Liver (tissue), 9 donors: ENCODE data around the gene SEMA5A. TPM values are rescaled to one million over a fixed set of nuclear protein-coding genes. Genes with fewer than 3 reads are reported as not detected.

Experiments used
- DNase-seq: peaks from one replicate; pipeline ENCODE4 v3.0.0-alpha.2; 2017; ENCODE audit warnings: low spot score
- H3K27ac ChIP-seq, 2 donors: one replicate each; pipeline ENCODE4 v1.7.0; 2013; ENCODE audit warnings: inconsistent platforms in 2 of 2, low read length in 2 of 2, control low read depth in 1 of 2, low read depth in 1 of 2, mild to moderate bottlenecking in 1 of 2
- H3K27me3 ChIP-seq, 4 donors: one replicate each; pipeline versions ENCODE4 v1.6.1 to v1.7.0; 2013; ENCODE audit warnings: low read length in 3 of 4, inconsistent platforms in 1 of 4, mild to moderate bottlenecking in 1 of 4, moderate library complexity in 1 of 4; ENCODE audit not compliant: control insufficient read depth in 4 of 4, insufficient read depth in 4 of 4
- H3K36me3 ChIP-seq, 4 donors: one replicate each; pipeline versions ENCODE4 v1.6.1 to v1.7.0; 2013; ENCODE audit warnings: low read length in 3 of 4, mild to moderate bottlenecking in 3 of 4, low read depth in 1 of 4, moderate library complexity in 1 of 4; ENCODE audit not compliant: control insufficient read depth in 4 of 4, insufficient read depth in 3 of 4
- H3K4me1 ChIP-seq, 4 donors: one replicate each; pipeline versions ENCODE4 v1.6.1 to v1.7.0; 2013; ENCODE audit warnings: low read length in 3 of 4, mild to moderate bottlenecking in 3 of 4, moderate library complexity in 1 of 4; ENCODE audit not compliant: control insufficient read depth in 4 of 4, insufficient read depth in 4 of 4
- H3K4me3 ChIP-seq, 3 donors: one replicate each; pipeline versions ENCODE4 v1.6.1 to v1.7.0; 2013; ENCODE audit warnings: low read length in 3 of 3, control low read depth in 1 of 3, low read depth in 1 of 3, mild to moderate bottlenecking in 1 of 3
- H3K9ac ChIP-seq, 2 donors: one replicate each; pipeline ENCODE4 v1.7.0; 2013; ENCODE audit warnings: low read length in 2 of 2, mild to moderate bottlenecking in 2 of 2, moderate library complexity in 2 of 2, control low read depth in 1 of 2, low read depth in 1 of 2
- H3K9me3 ChIP-seq, 4 donors: one replicate each; pipeline versions ENCODE4 v1.6.1 to v1.7.0; 2013; ENCODE audit warnings: low read length in 3 of 4; ENCODE audit not compliant: control insufficient read depth in 4 of 4
- ATF3 ChIP-seq: IDR thresholded peaks from 2 replicates; pipeline ENCODE4 v1.6.1; 2016; ENCODE audit warnings: antibody characterized with exemption
- CTCF ChIP-seq: fragments of 150-350 bp; IDR thresholded peaks from 2 replicates; pipeline ENCODE4 v1.5.1; 2017; ENCODE audit warnings: improper control_type of control experiment, low read depth, low read length; ENCODE audit not compliant: missing input control
- EGR1 ChIP-seq, 2 donors: IDR thresholded peaks; 2 replicates each; pipeline ENCODE4 v1.6.1; 2016 to 2018; ENCODE audit warnings: antibody characterized with exemption in 2 of 2, low read depth in 2 of 2
- FOXA1 ChIP-seq: IDR thresholded peaks from 2 replicates; pipeline ENCODE4 v1.6.1; 2016; ENCODE audit warnings: antibody characterized with exemption
- FOXA2 ChIP-seq: IDR thresholded peaks from 2 replicates; pipeline ENCODE4 v1.6.1; 2016; ENCODE audit warnings: antibody characterized with exemption
- HNF4G ChIP-seq: IDR thresholded peaks from 2 replicates; pipeline ENCODE4 v1.6.1; 2016; ENCODE audit warnings: antibody characterized with exemption
- JUND ChIP-seq, 2 donors: IDR thresholded peaks; 2 replicates each; pipeline ENCODE4 v1.6.1; 2016; ENCODE audit warnings: antibody characterized with exemption in 2 of 2
- MAX ChIP-seq: IDR thresholded peaks from 2 replicates; pipeline ENCODE4 v1.6.1; 2016; ENCODE audit warnings: antibody characterized with exemption
- RAD21 ChIP-seq, 2 donors: IDR thresholded peaks; 2 replicates each; pipeline ENCODE4 v1.6.1; 2016; ENCODE audit warnings: antibody characterized with exemption in 2 of 2, mild to moderate bottlenecking in 2 of 2
- REST ChIP-seq: IDR thresholded peaks from 2 replicates; pipeline ENCODE4 v1.6.1; 2016; ENCODE audit warnings: antibody characterized with exemption, mild to moderate bottlenecking
- RXRA ChIP-seq, 2 donors: IDR thresholded peaks; 2 replicates each; pipeline ENCODE4 v1.6.1; 2017 to 2018; ENCODE audit warnings: antibody characterized with exemption in 2 of 2, mild to moderate bottlenecking in 1 of 2
- SP1 ChIP-seq: IDR thresholded peaks from 2 replicates; pipeline ENCODE4 v1.6.1; 2018; ENCODE audit warnings: antibody characterized with exemption, mild to moderate bottlenecking
- YY1 ChIP-seq: IDR thresholded peaks from 2 replicates; pipeline ENCODE4 v1.6.1; 2016; ENCODE audit warnings: antibody characterized with exemption, mild to moderate bottlenecking
- WGBS: extraction: QIAGEN DNeasy Blood & Tissue Kit; methylation state at CpG from one replicate; pipeline ENCODE4 v1.1.7; 2013; 5-methylcytosine and 5-hydroxymethylcytosine counted together
- polyA plus RNA-seq, 2 donors: library from polyadenylated mRNA; stranded (reverse) in 1 of 2; unstranded in 1 of 2; fragments of 200-250 nt in 1 of 2; fragments of >200 nt in 1 of 2; fragmentation: Nextera tagmentation in 1 of 2; extraction: Ambion mirVana in 1 of 2; gene quantifications; one replicate each; pipeline versions ENCODE4 v1.2.1 to v1.2.3, GENCODE V29; 2013 to 2015
- total RNA-seq, 2 donors: library from RNA; depleted of rRNA; stranded (reverse); fragments of >200 nt; gene quantifications; one replicate each; pipeline ENCODE4 v1.2.3, GENCODE V29; 2014
- donor health status: healthy.
- donor health status: healthy.
- donor health status: healthy.
- donor health status: healthy.
- donor health status: healthy.

Gene SEMA5A
- total and polyA plus RNA-seq, 4 donors: 1.1 to 5.8 (median 3.2) TPM

- no peak overlapping the region for H3K4me3 ChIP-seq
- TF ChIP-seq RXRA (IDR thresholded peaks at IDR 0.05): no peak
- TF ChIP-seq CTCF: no peak
- TF ChIP-seq HNF4G: no peak
- TF ChIP-seq ATF3: no peak
- no peak for TF ChIP-seq YY1
- TF ChIP-seq REST: no peak
- no peak overlapping the region for H3K9ac ChIP-seq
- no peaks in the 10 kb centered on the region for H3K9me3 ChIP-seq
- no peaks in the 10 kb centered on the region for H3K27me3 ChIP-seq
- DNase-seq: no peak
- peaks cover 0 to 3% (median under 1%) of the 10 kb centered on the region in 4 donors for H3K4me1 ChIP-seq
- no peak overlapping the region for H3K27ac ChIP-seq
- no peaks in the 10 kb centered on the region for H3K36me3 ChIP-seq
- WGBS: 75% methylated on average over 2 of the region's 2 CpGs
Measured at GRCh38 chr5:9396285-9396770, 149.5 kb downstream of the SEMA5A start.

GRCh38 chr5:9395706-9396105 is 150.2 kb downstream of the SEMA5A start:
- peaks cover 0 to 6% (median 2%) of the 10 kb centered on the region in 4 donors for H3K4me1 ChIP-seq
- no peaks in the 10 kb centered on the region for H3K9me3 ChIP-seq
- no peak for TF ChIP-seq REST
- no peak overlapping the region for H3K4me3 ChIP-seq
- no peak overlapping the region for H3K9ac ChIP-seq
- WGBS: 82% methylated on average over 2 of the region's 2 CpGs
- no peak overlapping the region for H3K27ac ChIP-seq
- no peaks in the 10 kb centered on the region for H3K36me3 ChIP-seq
- DNase-seq: no peak
- H3K27me3 ChIP-seq: no peaks in the 10 kb centered on the region

GRCh38 chr5:9394221-9394620 is 151.7 kb downstream of the SEMA5A start:
- Histone ChIP-seq H3K4me1 (peaks cover 0 to 10% (median 3%) of the 10 kb centered on the region in 4 donors), H3K4me3 (no peak overlapping the region), H3K27me3 (no peaks in the 10 kb centered on the region), H3K9ac (no peak overlapping the region), H3K36me3 (no peaks in the 10 kb centered on the region), H3K9me3 (no peaks in the 10 kb centered on the region), H3K27ac (no peak overlapping the region)
- WGBS: 94% methylated on average over 6 of the region's 6 CpGs
- DNase-seq: no peak
- TF ChIP-seq MAX (no peak), CTCF (no peak), EGR1 (IDR thresholded peaks at IDR 0.05; ENCODE audit: low read depth in 2 of 2) (no peak), FOXA1 (no peak), FOXA2 (no peak), SP1 (no peak), RAD21 (IDR thresholded peaks at IDR 0.05) (no peak), JUND (IDR thresholded peaks at IDR 0.05) (no peak), YY1 (no peak)
